WERI-Rb-1 (cell line): Measurements from ENCODE around the gene PLA2G2D.

ENCODE experiments used
- DNase-seq: peaks from one replicate; pipeline ENCODE4 v3.0.0-alpha.2; 2020
- H3K27ac ChIP-seq: fragments of 250-450 bp; sonication (Bioruptor Pico); 2 replicates; pipeline ENCODE4 v1.5.1; 2020; ENCODE audit warnings: mild to moderate bottlenecking, moderate library complexity
- H3K27me3 ChIP-seq: fragments of 250-450 bp; sonication (Bioruptor Pico); 2 replicates; pipeline ENCODE4 v1.5.1; 2021; ENCODE audit warnings: mild to moderate bottlenecking, low read depth, moderate library complexity; ENCODE audit not compliant: insufficient read depth, severe bottlenecking
- H3K36me3 ChIP-seq: fragments of 250-450 bp; sonication (Bioruptor Pico); 2 replicates; pipeline ENCODE4 v1.5.1; 2020; ENCODE audit warnings: mild to moderate bottlenecking, moderate library complexity
- H3K4me3 ChIP-seq: 2 replicates; pipeline ENCODE4 v1.5.1; 2011; ENCODE audit warnings: low read depth, mild to moderate bottlenecking, control low read depth, low read length
- H3K9me3 ChIP-seq: fragments of 250-450 bp; sonication (Bioruptor Pico); 2 replicates; pipeline ENCODE4 v1.5.1; 2021; ENCODE audit warnings: mild to moderate bottlenecking, moderate library complexity; ENCODE audit not compliant: severe bottlenecking
- TF ChIP-seq, protein P1 (sequence below): IDR thresholded peaks from 2 replicates; pipeline ENCODE4 v1.5.1; 2011; ENCODE audit warnings: low read depth, mild to moderate bottlenecking, control low read depth, inconsistent platforms, low read length

The PLA2G2D gene

DNA sequence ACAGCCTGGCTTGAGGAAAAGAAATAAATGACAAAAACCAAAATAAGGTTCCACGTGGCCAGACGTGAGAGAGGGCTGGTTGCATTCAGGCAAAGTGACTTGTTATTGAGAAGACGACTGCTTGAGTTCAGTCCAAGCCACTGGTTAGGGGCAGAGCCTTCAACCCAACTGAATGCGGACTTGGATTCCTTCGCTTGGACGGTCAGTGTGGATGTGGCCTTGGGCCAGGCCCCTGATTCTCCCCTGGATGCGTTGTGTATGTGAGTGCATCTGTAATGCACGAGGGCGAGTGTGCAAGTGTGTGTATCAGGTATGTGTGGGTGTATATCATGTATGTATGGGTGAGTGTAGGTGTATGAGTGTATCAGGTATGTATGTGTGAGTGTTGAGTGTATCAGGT lies 21.7 kb upstream of the PLA2G2D start:
- no peak overlapping the region for H3K27ac ChIP-seq
- no peaks in the 10 kb centered on the region for H3K27me3 ChIP-seq
- H3K9me3 ChIP-seq, result no peaks in the 10 kb centered on the region
- H3K36me3 ChIP-seq, result no peaks in the 10 kb centered on the region
- H3K4me3 ChIP-seq, result no peak overlapping the region
- DNase-seq, result no peak
- TF ChIP-seq, protein P1, sequence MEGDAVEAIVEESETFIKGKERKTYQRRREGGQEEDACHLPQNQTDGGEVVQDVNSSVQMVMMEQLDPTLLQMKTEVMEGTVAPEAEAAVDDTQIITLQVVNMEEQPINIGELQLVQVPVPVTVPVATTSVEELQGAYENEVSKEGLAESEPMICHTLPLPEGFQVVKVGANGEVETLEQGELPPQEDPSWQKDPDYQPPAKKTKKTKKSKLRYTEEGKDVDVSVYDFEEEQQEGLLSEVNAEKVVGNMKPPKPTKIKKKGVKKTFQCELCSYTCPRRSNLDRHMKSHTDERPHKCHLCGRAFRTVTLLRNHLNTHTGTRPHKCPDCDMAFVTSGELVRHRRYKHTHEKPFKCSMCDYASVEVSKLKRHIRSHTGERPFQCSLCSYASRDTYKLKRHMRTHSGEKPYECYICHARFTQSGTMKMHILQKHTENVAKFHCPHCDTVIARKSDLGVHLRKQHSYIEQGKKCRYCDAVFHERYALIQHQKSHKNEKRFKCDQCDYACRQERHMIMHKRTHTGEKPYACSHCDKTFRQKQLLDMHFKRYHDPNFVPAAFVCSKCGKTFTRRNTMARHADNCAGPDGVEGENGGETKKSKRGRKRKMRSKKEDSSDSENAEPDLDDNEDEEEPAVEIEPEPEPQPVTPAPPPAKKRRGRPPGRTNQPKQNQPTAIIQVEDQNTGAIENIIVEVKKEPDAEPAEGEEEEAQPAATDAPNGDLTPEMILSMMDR, result no peak

DNA sequence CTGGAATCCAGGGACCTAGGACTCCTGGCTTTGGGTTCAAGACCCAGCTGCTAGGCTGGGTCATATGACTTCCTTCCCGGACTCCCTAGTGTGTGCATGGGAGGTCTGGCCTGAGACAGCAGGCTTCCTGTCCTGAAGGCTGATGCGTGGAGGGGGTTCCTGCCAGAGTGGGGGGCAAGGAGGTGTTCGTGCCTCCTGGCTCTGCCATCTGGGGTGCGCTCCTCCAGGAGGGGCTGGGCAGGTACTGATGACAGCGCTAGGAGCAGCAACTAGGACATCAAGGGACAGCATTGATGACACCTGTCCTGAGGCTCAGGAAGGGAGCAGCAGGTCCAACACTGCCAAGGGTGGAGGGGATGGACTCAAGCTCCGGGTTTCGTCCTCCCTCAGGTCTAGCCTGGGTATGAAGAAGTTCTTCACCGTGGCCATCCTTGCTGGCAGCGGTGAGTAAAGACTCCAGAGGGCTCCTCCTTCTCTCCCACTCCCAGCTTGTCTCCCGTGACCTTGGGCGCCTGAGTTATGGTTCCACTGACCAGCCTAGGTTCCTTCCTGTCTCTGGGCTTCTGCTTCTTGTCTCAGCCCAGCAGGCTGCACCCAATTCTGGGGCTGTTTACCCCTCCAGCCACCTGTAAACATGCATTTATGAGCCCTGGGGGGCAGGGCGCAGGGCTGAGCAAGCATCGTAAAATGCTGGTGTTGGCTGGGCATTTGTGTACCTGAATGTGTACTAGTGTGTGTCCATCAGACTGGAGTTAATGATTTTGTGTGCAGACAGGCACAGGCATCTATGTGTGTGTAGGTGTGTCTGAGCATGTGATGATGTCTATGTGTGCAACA lies 20.7 kb upstream of the PLA2G2D start:
- Histone ChIP-seq H3K27me3 (no peaks in the 10 kb centered on the region), H3K4me3 (no peak overlapping the region), H3K36me3 (no peaks in the 10 kb centered on the region), H3K27ac (no peak overlapping the region), H3K9me3 (no peaks in the 10 kb centered on the region)
- TF ChIP-seq, protein P1, result no peak
- no peak for DNase-seq

DNA sequence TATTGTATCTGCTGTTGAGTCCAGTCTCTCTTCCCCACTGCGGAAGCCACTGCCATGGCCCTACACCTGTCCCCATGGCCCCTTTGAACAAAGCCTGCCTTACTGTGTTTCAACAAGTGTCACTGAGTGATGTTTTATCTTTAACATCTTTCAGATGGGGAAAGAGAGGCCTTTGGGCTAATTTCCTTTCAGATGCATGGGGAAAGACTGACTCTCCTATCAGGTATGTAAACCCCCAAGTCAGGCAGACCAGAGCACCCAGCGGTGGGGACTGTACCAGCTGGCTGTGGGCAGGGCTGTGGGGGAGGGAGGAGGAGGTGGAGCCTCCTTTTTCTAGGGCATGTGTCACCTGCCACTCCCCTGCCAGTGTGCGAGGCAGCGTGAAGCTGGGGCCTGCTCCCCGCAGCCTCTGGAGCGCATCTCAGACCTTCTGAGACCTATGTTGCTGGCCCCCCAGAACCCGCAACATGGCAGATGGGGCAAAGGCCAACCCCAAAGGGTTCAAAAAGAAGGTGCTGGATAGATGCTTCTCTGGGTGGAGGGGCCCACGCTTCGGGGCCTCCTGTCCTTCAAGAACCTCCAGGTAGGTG lies 19.7 kb upstream of the PLA2G2D start, which contains the start of gene PLA2G2F:
TSS of gene PLA2G2F (plus strand) at position 363 of the 590 bp plus-strand sequence. CDS start at position 468, 105 bp downstream.
- DNase-seq, result no peak
- no peaks in the 10 kb centered on the region for H3K27me3 ChIP-seq
- TF ChIP-seq, protein P1, result no peak

DNA sequence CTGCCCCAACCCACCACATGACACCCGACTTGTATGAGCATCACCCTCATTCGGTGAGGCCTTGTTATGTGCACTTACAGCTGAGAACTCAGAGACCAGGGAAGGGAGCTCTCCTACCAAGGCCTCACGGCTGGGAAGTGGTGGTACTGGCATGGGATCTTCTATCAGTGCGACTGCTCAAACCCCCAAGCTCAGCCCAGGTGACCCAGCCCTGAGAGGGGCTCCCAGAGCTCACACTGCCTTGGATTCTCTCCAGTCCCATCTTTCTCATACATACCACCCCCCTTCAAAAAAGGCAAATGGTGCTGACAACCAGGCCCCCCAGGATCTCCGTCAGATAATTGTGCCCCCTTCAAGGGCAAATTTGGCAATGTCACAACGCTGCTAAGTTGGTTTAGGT lies 19.0 kb upstream of the PLA2G2D start:
- Histone ChIP-seq H3K27ac (no peak overlapping the region), H3K4me3 (no peak overlapping the region), H3K36me3 (no peaks in the 10 kb centered on the region), H3K9me3 (no peaks in the 10 kb centered on the region), H3K27me3 (no peaks in the 10 kb centered on the region)
- no peak for DNase-seq
- TF ChIP-seq, protein P1, result no peak

More for the DNA sequence above, 19.7 kb upstream of the PLA2G2D start, which contains the start of gene PLA2G2F:
- Histone ChIP-seq H3K4me3 (no peak within 1 kb of the TSS), H3K9me3 (no peaks in the 10 kb centered on the region), H3K36me3 (no peaks in the 10 kb centered on the region), H3K27ac (no peak within 1 kb of the TSS)

DNA sequence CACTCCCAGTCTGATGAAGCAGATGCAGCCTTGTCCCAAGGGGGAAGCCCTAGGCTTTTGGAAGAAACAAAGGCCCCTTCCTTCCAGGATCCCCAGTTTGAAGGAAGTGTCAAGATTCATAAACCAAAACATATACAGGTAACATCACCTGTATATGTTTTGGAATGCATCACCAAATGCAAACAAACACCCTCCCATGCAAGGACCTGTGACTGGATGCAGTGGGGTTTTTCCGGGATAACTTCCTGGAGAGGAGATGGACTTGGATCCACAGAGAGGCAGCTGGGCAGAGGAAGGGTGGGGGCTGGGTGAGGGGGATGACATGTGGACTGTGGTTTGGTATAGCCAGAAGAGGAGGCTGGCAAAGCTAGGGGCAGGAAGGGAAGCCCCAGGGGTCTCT lies 18.3 kb upstream of the PLA2G2D start:
- no peak overlapping the region for H3K4me3 ChIP-seq
- DNase-seq, result no peak
- H3K27ac ChIP-seq, result no peak overlapping the region
- H3K36me3 ChIP-seq, result no peaks in the 10 kb centered on the region
- no peaks in the 10 kb centered on the region for H3K27me3 ChIP-seq
- no peaks in the 10 kb centered on the region for H3K9me3 ChIP-seq
- TF ChIP-seq, protein P1, result no peak
